NCI-H2227 treated with DMSO at 0.1 percent for 48 hours (cell line): ENCODE results near the gene ANXA4.

Source experiments
- DNase-seq: peaks from one replicate; lab custom pipeline; 2025; lab: John Stamatoyannopoulos, UW

Gene ANXA4

DNA sequence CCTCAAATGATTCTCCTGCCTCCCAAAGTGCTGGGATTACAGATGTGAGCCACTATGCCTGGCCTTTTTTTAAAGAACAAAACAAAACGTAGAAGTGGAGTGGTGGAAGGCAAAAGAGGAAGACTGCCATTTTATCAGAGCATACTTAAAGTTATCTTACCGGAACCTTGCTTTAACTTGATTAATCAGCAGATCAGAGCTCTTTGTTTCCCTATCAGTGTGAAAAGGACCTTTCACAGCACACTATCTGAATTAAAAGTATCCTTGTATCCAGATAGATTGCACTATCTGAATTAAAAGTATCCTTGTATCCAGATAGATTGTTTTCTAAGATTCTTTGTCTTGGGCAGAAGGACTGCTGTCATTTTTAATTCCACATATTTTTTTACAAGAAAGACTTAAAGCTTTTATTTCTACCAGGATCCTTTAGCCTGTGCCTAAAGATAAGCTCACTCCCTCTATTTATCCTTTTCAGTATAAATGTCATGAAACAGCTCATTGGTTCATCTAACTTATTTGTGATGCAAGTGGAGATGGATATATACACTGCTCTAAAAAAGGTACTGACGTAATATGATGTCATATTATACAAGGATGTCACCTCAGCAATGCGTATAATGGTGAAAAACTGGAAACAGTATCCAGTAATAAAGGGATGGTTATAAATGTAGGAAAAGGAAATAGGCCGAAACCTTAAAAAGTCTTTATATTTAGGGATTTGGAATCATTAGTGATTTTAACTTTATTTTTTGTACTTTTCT, 105.3 kb downstream of the ANXA4 start:
- no peak for DNase-seq

DNA sequence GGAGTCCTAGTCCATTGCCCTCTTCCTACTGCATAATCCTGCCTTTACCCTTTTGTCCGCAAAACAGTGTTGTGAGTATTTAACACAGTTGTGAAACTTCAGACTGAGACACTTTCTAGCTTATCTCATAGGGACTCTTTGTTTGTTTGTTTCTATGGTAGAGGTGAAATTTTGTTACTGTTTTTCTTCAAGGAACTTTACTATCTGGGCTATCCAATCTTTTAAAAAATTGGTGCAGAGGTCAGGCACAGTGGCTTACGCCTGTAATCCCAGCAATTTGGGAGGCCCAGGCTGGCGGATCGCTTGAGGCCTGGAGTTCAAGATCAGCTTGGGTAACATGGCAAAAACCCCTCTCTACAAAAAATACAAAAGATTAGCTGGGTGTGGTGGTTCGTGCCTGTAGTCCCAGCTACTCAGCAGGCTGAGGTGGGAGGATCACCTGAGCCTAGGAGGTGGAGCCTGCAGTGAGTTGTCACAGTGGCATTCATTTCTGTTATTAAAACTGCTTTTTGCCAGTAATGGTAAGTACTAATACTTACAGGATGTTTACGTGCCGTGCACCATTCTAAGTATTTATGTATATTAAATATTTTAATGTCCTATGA, 106.4 kb downstream of the ANXA4 start:
- no peak for DNase-seq

DNA sequence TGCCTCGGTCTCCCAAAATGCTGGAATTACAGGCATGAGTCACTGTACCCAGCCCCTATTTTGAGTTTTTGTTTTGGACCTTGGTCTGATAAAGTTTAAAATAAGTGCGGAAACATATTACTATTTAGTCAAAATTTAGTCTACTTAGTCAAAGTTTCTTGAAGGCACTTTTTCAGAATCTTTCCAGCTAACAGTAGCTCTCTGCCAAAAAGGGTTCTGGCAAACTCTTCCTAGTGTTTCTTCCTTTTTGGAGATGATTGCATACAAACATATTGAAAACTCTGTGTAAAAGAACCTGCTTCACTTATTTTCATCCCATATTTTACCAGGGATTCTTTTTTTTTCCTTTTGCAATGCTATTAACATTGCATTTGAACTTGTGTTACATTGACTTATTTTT, 116.3 kb downstream of the ANXA4 start:
- DNase-seq, result no peak

DNA sequence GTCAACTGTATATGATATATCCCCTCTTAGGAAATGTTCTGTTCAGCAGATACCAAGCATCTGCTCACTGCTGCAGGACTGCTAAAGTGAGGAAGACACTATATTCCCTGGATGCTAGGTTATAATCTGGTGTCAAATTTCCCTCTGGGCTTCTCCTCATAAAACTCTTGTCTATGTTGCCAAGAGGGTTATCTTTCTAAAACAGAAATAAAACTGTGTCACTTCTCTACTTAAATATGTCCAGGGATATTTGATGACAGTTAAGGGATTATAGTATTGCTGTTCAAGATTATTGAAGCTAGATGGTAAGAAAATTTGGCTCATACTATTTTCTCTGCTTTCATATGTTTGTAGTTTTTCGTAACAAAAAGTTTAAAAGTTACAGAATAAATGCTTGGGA, 121.4 kb downstream of the ANXA4 start:
- no peak for DNase-seq
